Hematopoietic multipotent progenitor cell treated with erythropoietin and hydrocortisone succinate and interleukin-3 and kit ligand, for 15 days (in vitro differentiated cells): ENCODE measurements around the gene VPS36.
"Not testable (repeated sequence)": the region's sequence is repeated elsewhere in the genome, so short reads cannot be mapped to it uniquely, and the experiment has no call there.

Experiments
- DNase-seq: peaks from one replicate; pipeline ENCODE4 v3.0.0-alpha.2; 2015; ENCODE audit warnings: low spot score

The VPS36 gene

GRCh38 chr13:52446265-52446664 is 4.2 kb downstream of the VPS36 start:
- DNase-seq = no peak

- DNase-seq = no peak
Observed at GRCh38 chr13:52432456-52432855, 18.0 kb downstream of the VPS36 start.

GRCh38 chr13:52428295-52428694 is 22.1 kb downstream of the VPS36 start:
- no peak for DNase-seq

GRCh38 chr13:52421216-52421615 is 29.2 kb downstream of the VPS36 start:
- DNase-seq = no peak

- DNase-seq = no peak
Observed at GRCh38 chr13:52419080-52419479, 31.4 kb downstream of the VPS36 start.

GRCh38 chr13:52414963-52415362 is 35.5 kb downstream of the VPS36 start:
- DNase-seq = no peak

GRCh38 chr13:52414051-52414450 is 36.4 kb downstream of the VPS36 start:
- no peak for DNase-seq

- DNase-seq = no peak
Observed at GRCh38 chr13:52412128-52412527, 38.3 kb downstream of the VPS36 start.

GRCh38 chr13:52411629-52412028 is 38.8 kb downstream of the VPS36 start:
- DNase-seq = no peak

- not testable (repeated sequence) for DNase-seq
Observed at GRCh38 chr13:52408071-52408658, 42.3 kb downstream of the VPS36 start.

- not testable (repeated sequence) for DNase-seq
Observed at GRCh38 chr13:52407436-52407835, 43.0 kb downstream of the VPS36 start.

- DNase-seq = no peak
Observed at GRCh38 chr13:52406629-52407028, 43.8 kb downstream of the VPS36 start.

- DNase-seq = no peak
Observed at GRCh38 chr13:52405767-52406494, 44.5 kb downstream of the VPS36 start, which contains the start of gene THSD1. TSS of gene THSD1 (minus strand) at chr13:52406172. CDS start at chr13:52402600, 3,572 bp downstream.

- DNase-seq = no peak
Observed at GRCh38 chr13:52405369-52405766, 45.1 kb downstream of the VPS36 start.

GRCh38 chr13:52399708-52400107 is 50.7 kb downstream of the VPS36 start:
- DNase-seq = peak; percentile 32

- no peak for DNase-seq
Observed at GRCh38 chr13:52399046-52399445, 51.4 kb downstream of the VPS36 start.

GRCh38 chr13:52395704-52396103 is 54.7 kb downstream of the VPS36 start:
- no peak for DNase-seq

GRCh38 chr13:52394586-52394985 is 55.8 kb downstream of the VPS36 start:
- no peak for DNase-seq

GRCh38 chr13:52393572-52394357 is 56.7 kb downstream of the VPS36 start:
- no peak for DNase-seq

GRCh38 chr13:52387721-52388120 is 62.7 kb downstream of the VPS36 start:
- no peak for DNase-seq

GRCh38 chr13:52385870-52386269 is 64.6 kb downstream of the VPS36 start:
- no peak for DNase-seq

- no peak for DNase-seq
Observed at GRCh38 chr13:52383366-52383765, 67.1 kb downstream of the VPS36 start.

- no peak for DNase-seq
Observed at GRCh38 chr13:52378312-52378711, 72.1 kb downstream of the VPS36 start.
